Stimulated activated CD4-positive, alpha-beta T cell treated with anti-CD3 and anti-CD28 coated beads, Interleukin-15, amount 100 ng/mL, for 48 hours (primary cell): ENCODE measurements around the gene JUNB.

Experiments used
- DNase-seq, 2 donors: peaks; one replicate each; pipeline ENCODE4 v3.0.0-alpha.2; 2020; ENCODE audit warnings: low read depth in 2 of 2

Gene JUNB

DNA sequence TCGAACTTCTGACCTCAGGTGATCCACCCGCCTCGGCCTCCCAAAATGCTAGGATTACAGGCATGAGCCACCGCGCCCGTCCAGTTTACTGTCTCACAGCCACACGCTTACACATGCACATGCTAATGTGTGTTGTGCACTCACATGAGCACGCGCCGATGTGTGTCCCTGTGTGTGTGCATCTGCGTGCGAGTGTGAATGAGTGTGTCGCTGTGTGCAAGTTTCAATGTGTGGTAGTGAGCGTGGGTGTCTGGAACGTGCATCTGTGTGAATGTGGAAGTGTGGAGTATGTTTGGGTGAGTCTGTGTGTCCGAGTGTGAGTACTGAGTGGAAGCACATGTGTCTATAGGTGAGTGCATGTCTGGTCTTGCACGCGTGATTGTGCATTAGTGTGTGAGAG, 51.2 kb downstream of the JUNB start:
- DNase-seq, result no peak
